ENCODE results near the gene SIX6.

Gene SIX6

DNA sequence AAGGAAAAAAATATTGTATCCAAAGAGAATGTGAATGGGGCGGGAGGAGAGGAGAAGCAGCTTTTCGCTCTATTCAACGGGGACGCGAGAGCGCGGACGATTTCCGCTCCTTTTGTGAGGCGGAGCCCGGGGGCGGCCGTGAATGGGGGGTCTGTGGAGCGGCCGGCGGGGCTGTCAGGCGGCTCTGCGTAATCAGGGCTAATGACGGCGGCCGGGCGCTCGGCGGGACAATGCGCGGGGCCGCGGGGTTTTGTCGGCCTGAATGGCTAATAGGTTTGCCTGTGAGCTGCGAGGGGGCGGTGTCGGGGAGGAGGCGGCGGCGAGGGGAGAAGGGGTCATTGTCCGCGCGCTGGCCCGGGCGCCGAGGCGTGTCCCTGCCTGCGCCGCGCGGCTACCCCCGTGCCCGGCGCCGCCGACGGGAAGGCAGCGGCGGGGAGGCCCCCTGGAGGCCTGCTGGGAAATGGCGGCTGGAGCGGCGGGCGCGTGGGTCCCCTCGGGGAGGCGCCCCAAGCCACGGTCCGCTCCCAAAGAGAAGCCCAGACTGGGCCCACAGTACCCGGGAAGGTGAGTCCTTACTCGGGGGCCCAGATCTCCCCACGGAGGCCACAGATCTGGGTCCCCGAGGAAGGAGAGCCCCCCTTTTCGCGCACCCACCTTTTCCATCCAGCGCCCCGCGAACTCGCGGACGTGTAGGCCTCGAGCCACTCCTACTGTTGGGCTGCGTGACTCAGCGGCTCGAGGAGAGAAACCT, 6.0 kb downstream of the SIX6 start:
- peak; percentile 89 for DNase-seq

GRCh38 chr14:60515511-60516289, 6.8 kb downstream of the SIX6 start:
- DNase-seq = no peak

DNA sequence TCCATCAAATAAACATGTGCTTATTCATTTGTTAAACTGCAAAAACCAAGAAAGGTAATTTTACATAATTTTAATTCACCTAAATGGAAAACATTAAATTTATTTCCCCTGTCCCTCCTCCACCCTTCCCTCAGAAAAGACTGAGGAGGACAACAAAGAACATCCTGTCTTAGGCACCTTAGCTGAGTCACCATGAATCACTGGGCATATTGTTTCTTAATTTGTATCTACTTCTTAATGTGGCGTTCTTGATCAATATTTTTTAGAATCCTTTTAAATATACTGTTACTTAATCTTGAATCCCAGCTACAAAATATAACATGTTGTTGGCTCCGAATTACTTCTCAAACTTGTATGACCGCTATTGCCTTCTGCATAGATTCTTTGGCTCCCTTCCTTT, 23.5 kb downstream of the SIX6 start:
- no peak for DNase-seq

DNA sequence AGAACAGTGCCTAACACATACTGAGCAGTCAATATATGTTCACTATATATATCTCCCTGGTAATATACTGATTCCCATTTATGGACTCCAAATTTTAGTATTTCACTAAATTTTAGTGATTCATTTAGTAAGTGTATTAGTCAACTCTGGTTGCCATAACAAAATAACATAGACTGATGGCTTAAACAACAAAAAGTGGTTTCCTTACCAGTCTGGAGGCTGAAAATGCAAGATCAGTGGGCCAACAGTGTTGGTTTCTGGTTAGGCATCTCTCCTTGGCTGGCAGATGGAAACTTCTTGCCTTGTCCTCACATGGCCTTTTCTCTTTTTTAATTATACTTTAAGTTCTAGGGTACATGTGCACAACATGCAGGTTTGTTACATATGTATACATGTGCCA, 28.7 kb downstream of the SIX6 start:
- no peak for DNase-seq

DNA sequence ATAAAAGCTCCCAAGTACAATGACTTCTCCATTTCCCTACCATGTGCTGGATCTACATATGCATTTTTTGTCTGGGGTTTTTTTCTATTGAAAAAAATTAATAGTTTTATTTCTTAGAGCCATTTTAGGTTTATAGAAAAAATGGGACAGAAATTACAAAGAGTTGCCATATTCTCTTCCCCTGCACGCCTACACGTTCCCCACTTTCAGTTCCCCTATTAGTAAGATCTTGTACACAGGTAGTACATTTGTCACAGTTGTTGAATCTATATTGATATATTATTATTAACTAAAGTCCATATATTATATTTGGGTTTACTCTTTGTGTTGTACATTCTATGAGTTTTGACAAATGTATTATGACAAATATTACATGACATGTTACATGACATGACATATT, 35.7 kb downstream of the SIX6 start:
- no peak for DNase-seq

DNA sequence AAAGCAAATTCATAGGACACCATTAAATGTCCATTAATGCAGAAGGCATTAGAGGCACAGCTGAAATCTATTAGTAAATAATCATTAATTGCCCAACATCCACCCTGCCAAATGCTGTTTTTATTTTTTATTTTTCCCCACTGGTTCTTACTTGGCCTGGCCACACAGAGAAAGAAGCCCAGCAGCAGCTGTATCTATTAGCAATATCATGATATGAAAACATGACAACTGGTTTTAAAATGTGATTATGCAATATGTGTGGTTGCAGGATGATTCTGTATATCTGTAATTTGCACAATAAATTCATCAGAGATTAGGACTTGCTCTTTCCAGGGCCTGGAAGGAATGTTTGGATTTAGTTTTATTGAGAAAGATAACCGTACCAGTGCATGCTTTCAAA, 44.9 kb downstream of the SIX6 start:
- no peak for DNase-seq

GRCh38 chr14:60561845-60562746, 53.1 kb downstream of the SIX6 start:
- DNase-seq = peak; percentile 87

Measured in NCI-H1092 treated with DMSO at 0.1 percent for 48 hours (cell line).